H1 (cell line): ENCODE data around the gene SRRT.

ENCODE experiments used
- CTCF ChIP-seq, 3 experiments: IDR thresholded peaks; 1 replicate in 2 of 3; 2 replicates in 1 of 3; pipeline versions ENCODE4 v1.5.1 to v1.6.1; 2011; ENCODE audit warnings: low read length in 3 of 3, mild to moderate bottlenecking in 3 of 3, inconsistent platforms in 2 of 3, low read depth in 1 of 3, moderate library complexity in 1 of 3; ENCODE audit not compliant: insufficient read depth in 1 of 3; ENCODE audit errors: control extremely low read depth in 1 of 3
- EZH2 ChIP-seq: fragments of 200-600 bp; sonication (generic); IDR thresholded peaks from 2 replicates; pipeline ENCODE4 v1.7.1; 2012; ENCODE audit warnings: low read depth, mild to moderate bottlenecking, moderate library complexity, low read length, inconsistent platforms; ENCODE audit not compliant: severe bottlenecking
- JUND ChIP-seq: IDR thresholded peaks from 2 replicates; pipeline ENCODE4 v1.6.1; 2011; ENCODE audit warnings: mild to moderate bottlenecking, improper control_type of control experiment, low read length
- MAX ChIP-seq: IDR thresholded peaks from 2 replicates; pipeline ENCODE4 v1.6.1; 2012; ENCODE audit warnings: inconsistent platforms
- POLR2A ChIP-seq, 2 experiments: IDR thresholded peaks; 1 replicate in 1 of 2; 2 replicates in 1 of 2; pipeline ENCODE4 v1.6.1; 2011; ENCODE audit warnings: low read depth in 2 of 2, low read length in 2 of 2, mild to moderate bottlenecking in 2 of 2; ENCODE audit errors: control extremely low read depth in 1 of 2
- POLR2AphosphoS5 ChIP-seq: IDR thresholded peaks from 2 replicates; pipeline ENCODE4 v1.6.1; 2011; ENCODE audit warnings: low read depth, low read length
- RNF2 ChIP-seq: fragments of 200-900, 300-1000 bp; sonication (generic); IDR thresholded peaks from 2 replicates; pipeline ENCODE4 v1.7.1; 2016; ENCODE audit warnings: borderline replicate concordance, low read depth, mild to moderate bottlenecking, antibody characterized with exemption, low read length; ENCODE audit not compliant: poor library complexity, severe bottlenecking; ENCODE audit errors: missing control alignments

- TF ChIP-seq MAX, result no peak
- no peak for TF ChIP-seq POLR2AphosphoS5
- TF ChIP-seq CTCF (IDR thresholded peaks at IDR 0.05; ENCODE audit: control extremely low read depth in 1 of 3, insufficient read depth in 1 of 3, low read depth in 1 of 3, low read length in 3 of 3), result no peak
- no peak for TF ChIP-seq RNF2
- TF ChIP-seq JUND, result no peak
- no peak for TF ChIP-seq EZH2
- no peak for TF ChIP-seq POLR2A (IDR thresholded peaks at IDR 0.05; ENCODE audit: control extremely low read depth in 1 of 2, low read depth in 2 of 2, low read length in 2 of 2)
These were observed 3.1 kb downstream of the SRRT start for GRCh38 chr7:100878013-100878412.
